Esophagus (tissue), 2 donors: ENCODE data around the gene DDX10. TPM values are rescaled to one million over a fixed set of nuclear protein-coding genes. Genes with fewer than 3 reads are reported as not detected.

Source experiments
- H3K27ac ChIP-seq, 2 donors: one replicate each; pipeline ENCODE4 v1.5.1; 2013; ENCODE audit warnings: low read depth in 2 of 2, mild to moderate bottlenecking in 2 of 2, inconsistent platforms in 1 of 2, low read length in 1 of 2, moderate library complexity in 1 of 2
- H3K27me3 ChIP-seq, 2 donors: one replicate each; pipeline ENCODE4 v1.6.1; 2013; ENCODE audit warnings: low read length in 2 of 2, control low read depth in 1 of 2, mild to moderate bottlenecking in 1 of 2; ENCODE audit not compliant: insufficient read depth in 2 of 2, control insufficient read depth in 1 of 2
- H3K36me3 ChIP-seq, 2 donors: one replicate each; pipeline ENCODE4 v1.6.1; 2013; ENCODE audit warnings: low read length in 1 of 2; ENCODE audit not compliant: control insufficient read depth in 2 of 2, insufficient read depth in 2 of 2
- H3K4me1 ChIP-seq, 2 donors: one replicate each; pipeline ENCODE4 v1.6.1; 2013; ENCODE audit warnings: low read length in 1 of 2; ENCODE audit not compliant: control insufficient read depth in 2 of 2, insufficient read depth in 2 of 2
- H3K4me3 ChIP-seq, 2 donors: one replicate each; pipeline ENCODE4 v1.5.1; 2013; ENCODE audit warnings: low read length in 2 of 2, mild to moderate bottlenecking in 2 of 2, low read depth in 1 of 2, moderate library complexity in 1 of 2
- H3K9me3 ChIP-seq, 2 donors: one replicate each; pipeline ENCODE4 v1.6.1; 2013; ENCODE audit warnings: mild to moderate bottlenecking in 2 of 2, low read depth in 1 of 2, low read length in 1 of 2, moderate library complexity in 1 of 2; ENCODE audit not compliant: control insufficient read depth in 2 of 2, insufficient read depth in 1 of 2
- WGBS, 2 donors: extraction: QIAGEN DNeasy Blood & Tissue Kit; methylation state at CpG; one replicate each; pipeline ENCODE4 v1.1.7; 2013; 5-methylcytosine and 5-hydroxymethylcytosine counted together
- polyA plus RNA-seq, 2 donors: library from polyadenylated mRNA; stranded (reverse); fragments of 200-250 nt; gene quantifications; one replicate each; pipeline ENCODE4 v1.2.3, GENCODE V29; 2013
- donor health status: healthy with polysubstance abuse.
- donor health status: Bipolar disorder and iron deficiency.

The DDX10 gene
- polyA plus RNA-seq, 2 donors, result 11.8 to 12.9 TPM

GRCh38 chr11:108880510-108880909 is 215.6 kb downstream of the DDX10 start:
- no peak overlapping the region for H3K4me3 ChIP-seq
- WGBS, 2 donors, result 66 to 67% methylated on average over 5 of the region's 5 CpGs

GRCh38 chr11:108881131-108881530 is 216.3 kb downstream of the DDX10 start:
- Histone ChIP-seq H3K27ac (no peak overlapping the region), H3K36me3 (no peaks in the 10 kb centered on the region), H3K27me3 (no peaks in the 10 kb centered on the region), H3K9me3 (no peaks in the 10 kb centered on the region), H3K4me3 (no peak overlapping the region), H3K4me1 (no peaks in the 10 kb centered on the region)

More at GRCh38 chr11:108880510-108880909, 215.6 kb downstream of the DDX10 start:
- H3K36me3 ChIP-seq, result no peaks in the 10 kb centered on the region
- H3K4me1 ChIP-seq, result no peaks in the 10 kb centered on the region
- no peak overlapping the region for H3K27ac ChIP-seq
- no peaks in the 10 kb centered on the region for H3K27me3 ChIP-seq
- H3K9me3 ChIP-seq, result no peaks in the 10 kb centered on the region

GRCh38 chr11:108882211-108882831 is 217.5 kb downstream of the DDX10 start:
- H3K27ac ChIP-seq, result no peak overlapping the region
- 72 to 74% methylated on average over 5 of the region's 5 CpGs for WGBS, 2 donors
- no peaks in the 10 kb centered on the region for H3K36me3 ChIP-seq
- H3K9me3 ChIP-seq, result no peaks in the 10 kb centered on the region
- no peak overlapping the region for H3K4me3 ChIP-seq
- no peaks in the 10 kb centered on the region for H3K4me1 ChIP-seq
- H3K27me3 ChIP-seq, result no peaks in the 10 kb centered on the region

GRCh38 chr11:108886005-108886659 is 221.3 kb downstream of the DDX10 start:
- H3K27me3 ChIP-seq, result no peaks in the 10 kb centered on the region

GRCh38 chr11:108886660-108887009 is 221.8 kb downstream of the DDX10 start:
- WGBS, 2 donors, result 44 to 66% methylated on average over 2 of the region's 2 CpGs
- Histone ChIP-seq H3K27ac (no peak overlapping the region), H3K9me3 (no peaks in the 10 kb centered on the region), H3K27me3 (no peaks in the 10 kb centered on the region), H3K4me1 (no peaks in the 10 kb centered on the region), H3K4me3 (no peak overlapping the region), H3K36me3 (no peaks in the 10 kb centered on the region)

More at GRCh38 chr11:108886005-108886659, 221.3 kb downstream of the DDX10 start:
- Histone ChIP-seq H3K4me1 (no peaks in the 10 kb centered on the region), H3K36me3 (no peaks in the 10 kb centered on the region), H3K27ac (no peak overlapping the region), H3K9me3 (no peaks in the 10 kb centered on the region), H3K4me3 (no peak overlapping the region)
- WGBS, 2 donors, result 80 to 88% methylated on average over 2 of the region's 2 CpGs

GRCh38 chr11:108887436-108888238 is 222.8 kb downstream of the DDX10 start:
- Histone ChIP-seq H3K27ac (no peak overlapping the region), H3K4me3 (no peak overlapping the region), H3K27me3 (no peaks in the 10 kb centered on the region), H3K4me1 (no peaks in the 10 kb centered on the region), H3K9me3 (no peaks in the 10 kb centered on the region), H3K36me3 (no peaks in the 10 kb centered on the region)
- 88 to 94% methylated on average over 8 of the region's 8 CpGs for WGBS, 2 donors

GRCh38 chr11:108890482-108891105 is 225.7 kb downstream of the DDX10 start:
- Histone ChIP-seq H3K9me3 (no peaks in the 10 kb centered on the region), H3K27ac (no peak overlapping the region), H3K27me3 (no peaks in the 10 kb centered on the region), H3K36me3 (no peaks in the 10 kb centered on the region), H3K4me3 (no peak overlapping the region), H3K4me1 (no peaks in the 10 kb centered on the region)
- 77 to 85% methylated on average over 5 of the region's 5 CpGs for WGBS, 2 donors

- Histone ChIP-seq H3K36me3 (no peaks in the 10 kb centered on the region), H3K9me3 (no peaks in the 10 kb centered on the region), H3K4me3 (no peak overlapping the region), H3K4me1 (no peaks in the 10 kb centered on the region), H3K27me3 (no peaks in the 10 kb centered on the region), H3K27ac (no peak overlapping the region)
- WGBS, 2 donors, result 89 to 91% methylated on average over 2 of the region's 2 CpGs
Measured at GRCh38 chr11:108891143-108891542, 226.3 kb downstream of the DDX10 start.

- no peak overlapping the region for H3K27ac ChIP-seq
- H3K36me3 ChIP-seq, result no peaks in the 10 kb centered on the region
- H3K9me3 ChIP-seq, result no peaks in the 10 kb centered on the region
- H3K4me3 ChIP-seq, result no peak overlapping the region
- H3K27me3 ChIP-seq, result no peaks in the 10 kb centered on the region
- no peaks in the 10 kb centered on the region for H3K4me1 ChIP-seq
- 93 to 94% methylated on average over 7 of the region's 7 CpGs for WGBS, 2 donors
Measured at GRCh38 chr11:108891909-108892511, 227.1 kb downstream of the DDX10 start.
